Measurements from ENCODE around the gene ADGRV1. TPM values are rescaled to one million over a fixed set of nuclear protein-coding genes. Genes with fewer than 3 reads are reported as not detected.
A peak's percentile ranks its signal among the peaks of the same experiment; 100 is the strongest.

The ADGRV1 gene
- total and polyA plus RNA-seq, 9 of the 15 experiments (the other 6 are each of a cell fraction or from before 2014, with no cell fraction given): 21.7 to 156 (median 58.2) TPM

DNA sequence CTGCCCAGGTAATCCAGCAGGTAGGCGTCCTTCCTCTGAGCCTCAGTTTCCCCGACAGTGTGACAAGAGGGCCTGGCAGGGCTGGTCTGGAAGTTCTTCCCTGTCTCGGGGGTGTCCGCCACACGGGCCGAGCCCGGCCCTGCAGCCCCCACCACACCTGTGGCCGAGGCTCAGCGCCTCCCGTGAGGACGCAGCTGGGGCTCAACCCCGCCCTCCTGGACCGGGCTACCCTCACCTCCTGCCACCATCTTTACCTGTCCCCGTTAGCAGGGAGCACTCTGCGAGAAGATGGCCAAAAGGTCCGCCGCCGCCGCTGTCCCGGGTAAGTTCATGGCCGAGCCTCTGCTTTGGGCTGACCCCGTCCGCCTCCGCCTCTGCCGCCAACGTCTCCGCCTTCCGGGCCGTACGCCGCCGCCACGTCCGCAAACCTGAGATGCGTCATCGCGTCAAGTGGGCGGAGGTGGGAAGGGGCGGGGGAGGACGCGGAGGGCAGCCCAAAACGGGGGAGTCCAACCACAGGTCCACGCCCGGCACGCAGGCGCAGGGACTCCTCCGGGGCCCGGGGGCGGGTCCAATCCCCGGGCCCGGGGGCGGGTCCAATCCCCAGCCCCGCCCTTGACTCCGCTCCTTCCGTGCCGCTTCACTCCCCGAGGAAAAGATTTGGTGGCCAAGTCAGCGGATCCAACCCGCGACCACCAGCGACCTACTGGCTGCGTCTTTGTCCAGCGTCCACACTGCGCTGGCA is 29.2 kb upstream of the ADGRV1 start, which contains the start of gene LYSMD3 (continued):
- TF ChIP-seq POLR2AphosphoS2 (IDR thresholded peaks at IDR 0.05; ENCODE audit: low read length) (peak; percentile 76; the same call in 1 of the 2 replicates), ASH1L (IDR thresholded peaks at IDR 0.05; ENCODE audit: borderline replicate concordance, low read depth, partially characterized antibody) (no peak), TAL1 (IDR thresholded peaks at IDR 0.05) (no peak), GATAD2A (IDR thresholded peaks at IDR 0.05) (no peak), TAF15 (IDR thresholded peaks at IDR 0.05; ENCODE audit: low read depth, low read length) (no peak), SIRT6 (IDR thresholded peaks at IDR 0.05; ENCODE audit: low read depth, low read length) (no peak), SMAD4 (CRISPR knock-in tag; conservative IDR thresholded peaks at IDR 0.05) (peak; percentile 65), PHB2 (IDR thresholded peaks at IDR 0.05; ENCODE audit: low read depth) (no peak), ZBTB40 (IDR thresholded peaks at IDR 0.05) (no peak), ZBTB40 (CRISPR knock-in tag; IDR thresholded peaks at IDR 0.05) (no peak), SMAD1 (IDR thresholded peaks at IDR 0.05; ENCODE audit: low read depth, low read length, partially characterized antibody) (peak; percentile 44), ZNF347 (CRISPR knock-in tag; IDR thresholded peaks at IDR 0.05; ENCODE audit: low read depth) (no peak), ZNF57 (CRISPR knock-in tag; IDR thresholded peaks at IDR 0.05) (no peak)
- TF ChIP-seq, protein P1, sequence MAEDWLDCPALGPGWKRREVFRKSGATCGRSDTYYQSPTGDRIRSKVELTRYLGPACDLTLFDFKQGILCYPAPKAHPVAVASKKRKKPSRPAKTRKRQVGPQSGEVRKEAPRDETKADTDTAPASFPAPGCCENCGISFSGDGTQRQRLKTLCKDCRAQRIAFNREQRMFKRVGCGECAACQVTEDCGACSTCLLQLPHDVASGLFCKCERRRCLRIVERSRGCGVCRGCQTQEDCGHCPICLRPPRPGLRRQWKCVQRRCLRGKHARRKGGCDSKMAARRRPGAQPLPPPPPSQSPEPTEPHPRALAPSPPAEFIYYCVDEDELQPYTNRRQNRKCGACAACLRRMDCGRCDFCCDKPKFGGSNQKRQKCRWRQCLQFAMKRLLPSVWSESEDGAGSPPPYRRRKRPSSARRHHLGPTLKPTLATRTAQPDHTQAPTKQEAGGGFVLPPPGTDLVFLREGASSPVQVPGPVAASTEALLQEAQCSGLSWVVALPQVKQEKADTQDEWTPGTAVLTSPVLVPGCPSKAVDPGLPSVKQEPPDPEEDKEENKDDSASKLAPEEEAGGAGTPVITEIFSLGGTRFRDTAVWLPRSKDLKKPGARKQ (CRISPR knock-in tag; IDR thresholded peaks at IDR 0.05): no peak

Measured in K562 (cell line).